IMR-90 (cell line): ENCODE measurements around the gene SYP. TPM values are rescaled to one million over a fixed set of nuclear protein-coding genes. Genes with fewer than 3 reads are reported as not detected.

Experiments used
- ATAC-seq: fragments of 200-7000 bp; cut with Tn5 transposase; 2 replicates; pipeline ENCODE4 v1.9.1; 2020; ENCODE audit warnings: low read depth, mild to moderate bottlenecking, moderate library complexity
- BruUV-seq: library from RNA; stranded (reverse); fragments of 400-500 nt; replicated peaks from 2 replicates; lab custom pipeline; 2021; lab: Mats Ljungman, UMichigan
- CTCF ChIA-PET: fragments of 300-600 bp; formaldehyde crosslinking; extraction: SDS; loops from one replicate; lab custom pipeline; 2021; ENCODE audit warnings: antibody characterized with exemption; lab: Yijun Ruan, JAX
- POLR2A ChIA-PET: fragments of 300-600 bp; sonication (Branson Sonifier 250); formaldehyde crosslinking; loops from one replicate; lab custom pipeline; 2022; ENCODE audit warnings: antibody characterized with exemption; ENCODE audit not compliant: unreplicated experiment; lab: Charles Lee
- DNase-seq: peaks from one replicate; pipeline ENCODE4 v3.0.0; 2013
- H2AFZ ChIP-seq: replicated peaks from 2 replicates; pipeline ENCODE3; 2013; ENCODE audit warnings: low read length, mild to moderate bottlenecking; ENCODE audit not compliant: poor library complexity
- H2AK5ac ChIP-seq: 2 replicates; pipeline ENCODE4 v1.6.1; 2013; ENCODE audit warnings: low read depth, low read length, inconsistent platforms
- H2AK9ac ChIP-seq: replicated peaks from 2 replicates; pipeline ENCODE3; 2013; ENCODE audit warnings: mild to moderate bottlenecking, low read depth, low read length, moderate library complexity; ENCODE audit not compliant: poor library complexity
- H2BK120ac ChIP-seq: 2 replicates; pipeline ENCODE4 v1.6.1; 2013; ENCODE audit warnings: low read depth, low read length, inconsistent platforms
- H2BK15ac ChIP-seq: 3 replicates; pipeline ENCODE4 v1.6.1; 2013; ENCODE audit warnings: low read depth, low read length, inconsistent platforms
- H2BK20ac ChIP-seq: 2 replicates; pipeline ENCODE4 v1.6.1; 2013; ENCODE audit warnings: low read depth, mild to moderate bottlenecking, inconsistent platforms, low read length, moderate library complexity
- H2BK5ac ChIP-seq: 2 replicates; pipeline ENCODE4 v1.6.1; 2013; ENCODE audit warnings: mild to moderate bottlenecking, low read depth, low read length, inconsistent platforms; ENCODE audit not compliant: poor library complexity, severe bottlenecking
- H3K14ac ChIP-seq: replicated peaks from 2 replicates; pipeline ENCODE4 v1.6.1; 2013; ENCODE audit warnings: low read depth, low read length, inconsistent platforms
- H3K18ac ChIP-seq: 2 replicates; pipeline ENCODE4 v1.6.1; 2013; ENCODE audit warnings: low read depth, low read length, control low read depth
- H3K23ac ChIP-seq: 2 replicates; pipeline ENCODE4 v1.6.1; 2013; ENCODE audit warnings: low read depth, low read length, inconsistent platforms
- H3K27ac ChIP-seq: 2 replicates; pipeline ENCODE4 v1.5.1; 2013; ENCODE audit warnings: mild to moderate bottlenecking, control low read depth, low read length; ENCODE audit not compliant: insufficient read depth
- H3K27me3 ChIP-seq: 2 replicates; pipeline ENCODE4 v1.6.1; 2013; ENCODE audit warnings: low read length; ENCODE audit not compliant: control insufficient read depth, insufficient read depth
- H3K36me3 ChIP-seq: 2 replicates; pipeline ENCODE4 v1.6.1; 2013; ENCODE audit warnings: low read length, mixed read lengths; ENCODE audit not compliant: control insufficient read depth, insufficient read depth
- H3K4ac ChIP-seq: 2 replicates; pipeline ENCODE4 v1.6.1; 2013; ENCODE audit warnings: low read depth, low read length, inconsistent platforms
- H3K4me1 ChIP-seq: 2 replicates; pipeline ENCODE4 v1.6.1; 2013; ENCODE audit warnings: low read length, mixed read lengths; ENCODE audit not compliant: control insufficient read depth, insufficient read depth
- H3K4me2 ChIP-seq: 2 replicates; pipeline ENCODE4 v1.6.1; 2013; ENCODE audit warnings: low read depth, mild to moderate bottlenecking, control low read depth, low read length, moderate library complexity
- H3K4me3 ChIP-seq: 2 replicates; pipeline ENCODE4 v1.5.1; 2013; ENCODE audit warnings: low read depth, mild to moderate bottlenecking, control low read depth, low read length, moderate library complexity; ENCODE audit not compliant: insufficient read depth
- H3K56ac ChIP-seq: 2 replicates; pipeline ENCODE4 v1.6.1; 2013; ENCODE audit warnings: low read length, inconsistent platforms; ENCODE audit not compliant: insufficient read depth; ENCODE audit errors: extremely low read depth
- H3K79me1 ChIP-seq, 2 experiments: 2 replicates each; pipeline ENCODE4 v1.6.1; 2013; ENCODE audit warnings: low read length in 2 of 2, inconsistent platforms in 1 of 2, low read depth in 1 of 2
- H3K9ac ChIP-seq: 2 replicates; pipeline ENCODE4 v1.6.1; 2013; ENCODE audit warnings: low read depth, low read length, control low read depth
- H3K9me1 ChIP-seq: 2 replicates; pipeline ENCODE4 v1.6.1; 2013; ENCODE audit warnings: low read length, inconsistent platforms; ENCODE audit not compliant: insufficient read depth
- H3K9me3 ChIP-seq: 2 replicates; pipeline ENCODE4 v1.6.1; 2013; ENCODE audit warnings: low read length; ENCODE audit not compliant: control insufficient read depth, insufficient read depth
- H4K20me1 ChIP-seq: 2 replicates; pipeline ENCODE4 v1.6.1; 2013; ENCODE audit warnings: low read length, inconsistent platforms; ENCODE audit not compliant: insufficient read depth
- H4K5ac ChIP-seq: 2 replicates; pipeline ENCODE4 v1.6.1; 2013; ENCODE audit warnings: mild to moderate bottlenecking, low read depth, low read length, control low read depth
- H4K8ac ChIP-seq, 2 experiments: 2 replicates each; pipeline ENCODE4 v1.6.1; 2013; ENCODE audit warnings: low read depth in 2 of 2, low read length in 2 of 2, control low read depth in 1 of 2, inconsistent platforms in 1 of 2
- H4K91ac ChIP-seq: 2 replicates; pipeline ENCODE4 v1.6.1; 2013; ENCODE audit warnings: low read depth, low read length, inconsistent platforms; ENCODE audit not compliant: insufficient read depth
- BHLHE40 ChIP-seq: fragments of 150-350 bp; IDR thresholded peaks from 2 replicates; pipeline ENCODE4 v1.6.1; 2016; ENCODE audit warnings: mild to moderate bottlenecking, low read depth, low read length
- CEBPB ChIP-seq: IDR thresholded peaks from 2 replicates; pipeline ENCODE4 v1.6.1; 2012; ENCODE audit warnings: low read depth, low read length, improper control_type of control experiment
- CHD1 ChIP-seq: IDR thresholded peaks from 2 replicates; pipeline ENCODE4 v1.6.1; 2012; ENCODE audit warnings: low read depth, low read length, improper control_type of control experiment
- CTCF ChIP-seq: conservative IDR thresholded peaks from 2 replicates; pipeline ENCODE4 v1.5.1; 2012; ENCODE audit warnings: mild to moderate bottlenecking, low read depth, low read length, improper control_type of control experiment
- FOS ChIP-seq: fragments of 150-350 bp; IDR thresholded peaks from 2 replicates; pipeline ENCODE4 v1.6.1; 2016; ENCODE audit warnings: low read depth, low read length
- MAFK ChIP-seq: IDR thresholded peaks from 2 replicates; pipeline ENCODE4 v1.6.1; 2012; ENCODE audit warnings: low read depth, low read length, improper control_type of control experiment
- MXI1 ChIP-seq: IDR thresholded peaks from 2 replicates; pipeline ENCODE4 v1.6.1; 2012; ENCODE audit warnings: low read depth, mild to moderate bottlenecking, low read length, moderate library complexity, borderline replicate concordance
- NFE2L2 ChIP-seq: fragments of 150-350 bp; IDR thresholded peaks from 2 replicates; pipeline ENCODE4 v1.6.1; 2016; ENCODE audit warnings: low read depth, mild to moderate bottlenecking, low read length
- POLR2A ChIP-seq: IDR thresholded peaks from 2 replicates; pipeline ENCODE4 v1.6.1; 2012; ENCODE audit warnings: mild to moderate bottlenecking, low read depth, low read length
- RAD21 ChIP-seq: IDR thresholded peaks from 2 replicates; pipeline ENCODE4 v1.6.1; 2012; ENCODE audit warnings: low read length, improper control_type of control experiment
- RFX5 ChIP-seq: IDR thresholded peaks from 2 replicates; pipeline ENCODE4 v1.8.0; 2012; ENCODE audit warnings: low read depth, mild to moderate bottlenecking, low read length, moderate library complexity
- WGBS, 2 experiments: methylation state at CpG; one replicate each; pipeline versions ENCODE4 v1.1.5 to v1.1.7; 2013; ENCODE audit warnings: missing lambda C conversion rate in 2 of 2; ENCODE audit not compliant: insufficient read length in 1 of 2; ENCODE audit errors: extremely low coverage in 2 of 2; 5-methylcytosine and 5-hydroxymethylcytosine counted together
- dilution Hi-C: fragments of 300-500 bp; cut with HindIII; formaldehyde crosslinking; loops from one replicate; pipeline ENCODE4 v1.14.3; 2018; ENCODE audit warnings: low sequenced_read_pairs; ENCODE audit not compliant: unreplicated experiment
- in situ Hi-C: fragments of 300-500 bp; cut with MboI; formaldehyde crosslinking; loops from 3 replicates; pipeline ENCODE4 v1.14.3; 2019; ENCODE audit warnings: low sequenced_read_pairs, inconsistent platforms, mixed read lengths
- intact Hi-C: fragments of 100-400 bp; cut with micrococcal nuclease; formaldehyde crosslinking; loops from 2 replicates; pipeline ENCODE4 v1.10.0; 2022
- polyA plus RNA-seq, 3 experiments: library from polyadenylated mRNA; depleted of rRNA; stranded (reverse); fragments of >200 nt; gene quantifications; 2 replicates each; pipeline ENCODE4 v1.2.3, GENCODE V29; 2012; ENCODE audit warnings: low replicate concordance in 1 of 3
- total RNA-seq: library from RNA; depleted of rRNA; stranded (reverse); fragments of >200 nt; gene quantifications from 2 replicates; pipeline ENCODE4 v1.2.3, GENCODE V29; 2012
- TF ChIP-seq, protein P1 (sequence below): fragments of 150-350 bp; IDR thresholded peaks from 2 replicates; pipeline ENCODE4 v1.6.1; 2016; ENCODE audit warnings: low read depth, mild to moderate bottlenecking, low read length, moderate library complexity, borderline replicate concordance
- TF ChIP-seq, protein P2 (sequence below): fragments of 150-350 bp; IDR thresholded peaks from 2 replicates; pipeline ENCODE4 v1.6.1; 2017; ENCODE audit warnings: mild to moderate bottlenecking, antibody characterized with exemption, low read length, low read depth

Gene SYP
- total and polyA plus RNA-seq, 2 of the 4 experiments (the other 2 are of a cell fraction): under 0.01 to 0.05 TPM

GRCh38 chrX:49199315-49199595 lies 738 bp downstream of the SYP start:
- H3K27ac ChIP-seq: no peak overlapping the region
- H4K8ac ChIP-seq: no peak overlapping the region
- POLR2A ChIA-PET: no interaction called here
- in situ Hi-C loops (no loop called here), dilution Hi-C loops (no loop called here), intact Hi-C loops (no loop called here)
- no peaks in the 10 kb centered on the region for H4K20me1 ChIP-seq
- no peak overlapping the region for H4K91ac ChIP-seq
- DNase-seq (no peak), ATAC-seq (no peak)
- no peak overlapping the region for H3K4me3 ChIP-seq
- H3K4me1 ChIP-seq: no peaks in the 10 kb centered on the region
- H3K14ac ChIP-seq: no peak overlapping the region
- TF ChIP-seq BHLHE40 (no peak), FOS (no peak), CEBPB (no peak), MAFK (no peak), NFE2L2 (no peak), CTCF (no peak), POLR2A (no peak), RAD21 (no peak), RFX5 (no peak), CHD1 (no peak), MXI1 (no peak)
- TF ChIP-seq, protein P1, sequence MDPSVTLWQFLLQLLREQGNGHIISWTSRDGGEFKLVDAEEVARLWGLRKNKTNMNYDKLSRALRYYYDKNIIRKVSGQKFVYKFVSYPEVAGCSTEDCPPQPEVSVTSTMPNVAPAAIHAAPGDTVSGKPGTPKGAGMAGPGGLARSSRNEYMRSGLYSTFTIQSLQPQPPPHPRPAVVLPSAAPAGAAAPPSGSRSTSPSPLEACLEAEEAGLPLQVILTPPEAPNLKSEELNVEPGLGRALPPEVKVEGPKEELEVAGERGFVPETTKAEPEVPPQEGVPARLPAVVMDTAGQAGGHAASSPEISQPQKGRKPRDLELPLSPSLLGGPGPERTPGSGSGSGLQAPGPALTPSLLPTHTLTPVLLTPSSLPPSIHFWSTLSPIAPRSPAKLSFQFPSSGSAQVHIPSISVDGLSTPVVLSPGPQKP: no peak
- TF ChIP-seq, protein P2, sequence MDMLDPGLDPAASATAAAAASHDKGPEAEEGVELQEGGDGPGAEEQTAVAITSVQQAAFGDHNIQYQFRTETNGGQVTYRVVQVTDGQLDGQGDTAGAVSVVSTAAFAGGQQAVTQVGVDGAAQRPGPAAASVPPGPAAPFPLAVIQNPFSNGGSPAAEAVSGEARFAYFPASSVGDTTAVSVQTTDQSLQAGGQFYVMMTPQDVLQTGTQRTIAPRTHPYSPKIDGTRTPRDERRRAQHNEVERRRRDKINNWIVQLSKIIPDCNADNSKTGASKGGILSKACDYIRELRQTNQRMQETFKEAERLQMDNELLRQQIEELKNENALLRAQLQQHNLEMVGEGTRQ: no peak
- H3K9me1 ChIP-seq: no peaks in the 10 kb centered on the region
- no peak overlapping the region for H3K4ac ChIP-seq
- WGBS, 2 experiments: 49% methylated on average over 8 of the region's 11 CpGs; no CpG with 5 or more reads in 1 of the 2 experiments
- H2BK5ac ChIP-seq: no peak overlapping the region
- no peaks in the 10 kb centered on the region for H3K9me3 ChIP-seq
- H2AK9ac ChIP-seq: no peak overlapping the region
- CTCF ChIA-PET: no interaction called here
- H3K18ac ChIP-seq: no peak overlapping the region
- H2BK15ac ChIP-seq: no peak overlapping the region
- H3K79me1 ChIP-seq: no peaks in the 10 kb centered on the region
- H3K36me3 ChIP-seq: no peaks in the 10 kb centered on the region
- H4K5ac ChIP-seq: no peak overlapping the region
- no peak overlapping the region for H3K9ac ChIP-seq
- BruUV-seq: no TSS peak
- peaks cover 8% of the 10 kb centered on the region; the same call in 1 of the 2 replicates for H3K27me3 ChIP-seq
- H3K4me2 ChIP-seq: no peak overlapping the region
- no peak overlapping the region for H2AFZ ChIP-seq
- no peak overlapping the region for H2BK120ac ChIP-seq
- no peak overlapping the region for H3K56ac ChIP-seq
- H2AK5ac ChIP-seq: no peak overlapping the region
- no peak overlapping the region for H2BK20ac ChIP-seq
- no peak overlapping the region for H3K23ac ChIP-seq
